ENCODE results near the gene NEGR1. TPM values are rescaled to one million over a fixed set of nuclear protein-coding genes. Genes with fewer than 3 reads are reported as not detected.
A peak's percentile ranks its signal among the peaks of the same experiment; 100 is the strongest.

The NEGR1 gene
- total RNA-seq, 4 donors from 2014 or later: 4.1 to 12.4 (median 10.2) TPM

DNA sequence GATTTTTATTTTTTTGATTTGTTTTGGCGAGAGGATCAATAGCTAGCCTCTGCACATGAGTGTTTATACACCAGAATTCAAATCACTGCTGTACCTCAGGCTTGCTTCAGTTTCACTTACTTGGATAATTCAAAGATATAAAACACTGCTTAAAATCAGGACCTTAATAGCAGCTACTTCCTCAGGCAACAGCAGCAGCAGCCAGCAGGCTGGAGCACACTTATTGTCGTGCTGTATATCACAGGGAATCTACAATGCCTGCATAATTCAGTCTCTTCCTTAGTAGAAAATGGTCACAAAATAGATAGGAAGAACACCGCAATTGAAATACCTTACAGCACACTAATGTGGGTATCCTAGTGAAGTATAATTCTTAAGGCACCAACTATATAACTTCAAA lies 497.3 kb downstream of the NEGR1 start:
- 73 to 82% methylated on average over 3 of the region's 3 CpGs for WGBS, 2 donors
- TF ChIP-seq POLR2A (IDR thresholded peaks at IDR 0.05) (no peak), CTCF (IDR thresholded peaks at IDR 0.05) (no peak)
- no peak overlapping the region for H3K27ac ChIP-seq
- H3K4me1 ChIP-seq: no peaks in the 10 kb centered on the region
- no peaks in the 10 kb centered on the region for H3K27me3 ChIP-seq
- no peak overlapping the region for H3K4me3 ChIP-seq (replicated peaks in 1 of 3)
- intact Hi-C loops (cut with DNase I): no loop called here
- no peaks in the 10 kb centered on the region for H3K36me3 ChIP-seq
- no peak for DNase-seq
- no peaks in the 10 kb centered on the region for H3K9me3 ChIP-seq

DNA sequence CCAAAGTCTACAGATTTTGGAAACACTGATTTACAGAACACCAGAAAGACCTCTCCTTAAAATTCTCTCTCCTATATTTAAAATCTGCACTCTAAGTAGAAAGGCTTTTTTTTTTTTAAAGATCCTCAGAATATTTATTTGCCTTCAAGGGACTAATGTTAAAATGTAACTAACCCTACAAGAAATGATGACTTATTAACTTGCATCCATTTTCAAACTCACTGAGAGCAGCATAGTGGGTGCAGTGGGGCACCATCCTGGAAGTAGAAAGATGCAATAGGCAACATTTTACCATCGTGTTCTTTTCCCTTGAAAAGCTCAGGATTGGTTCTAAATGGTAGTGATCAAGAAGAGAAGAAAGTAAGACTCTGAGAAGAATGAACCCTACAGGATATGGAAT lies 498.1 kb downstream of the NEGR1 start:
- no peak overlapping the region for H3K27ac ChIP-seq
- no peaks in the 10 kb centered on the region for H3K4me1 ChIP-seq
- WGBS, 2 donors: 90 to 93% methylated on average over 1 of the region's 1 CpG
- no peak for DNase-seq
- H3K9me3 ChIP-seq: no peaks in the 10 kb centered on the region
- intact Hi-C loops (cut with DNase I): no loop called here
- no peaks in the 10 kb centered on the region for H3K36me3 ChIP-seq
- no peak for TF ChIP-seq CTCF (IDR thresholded peaks at IDR 0.05)
- no peak for TF ChIP-seq POLR2A (IDR thresholded peaks at IDR 0.05)
- H3K27me3 ChIP-seq: no peaks in the 10 kb centered on the region
- H3K4me3 ChIP-seq (replicated peaks in 1 of 3): no peak overlapping the region

- TF ChIP-seq CTCF (IDR thresholded peaks at IDR 0.05): no peak
- no peak overlapping the region for H3K27ac ChIP-seq
- 37 to 48% methylated on average over 2 of the region's 2 CpGs for whole genome bisulfite sequencing, 2 donors
- H3K27me3 ChIP-seq: no peaks in the 10 kb centered on the region
- H3K9me3 ChIP-seq: no peaks in the 10 kb centered on the region
- intact Hi-C loops (cut with DNase I): no loop called here
- no peaks in the 10 kb centered on the region for H3K36me3 ChIP-seq
- H3K4me1 ChIP-seq: no peaks in the 10 kb centered on the region
- DNase-seq: peak in 1 of 2 donors; percentile 10
- no peak overlapping the region for H3K4me3 ChIP-seq (replicated peaks in 1 of 3)
Observed at GRCh38 chr1:71783071-71783470, 499.3 kb downstream of the NEGR1 start.

DNA sequence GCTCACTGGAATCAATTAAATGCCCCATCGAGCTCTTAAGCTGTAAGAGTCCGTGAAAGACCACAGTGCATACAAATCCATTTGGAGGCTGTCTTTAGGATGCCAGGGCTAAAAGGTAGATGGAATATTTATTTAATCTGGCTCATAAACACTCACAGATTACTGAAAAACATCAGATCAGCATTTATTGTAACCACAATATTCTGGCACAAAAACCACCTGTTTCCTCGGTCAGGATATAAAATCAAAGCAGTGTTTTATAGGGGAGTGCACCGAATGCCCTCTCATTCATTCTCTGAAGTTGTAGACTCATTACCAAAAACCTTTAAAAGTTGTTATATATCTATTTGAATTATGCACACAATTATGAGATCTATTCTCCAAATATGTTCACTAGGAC lies 500.9 kb downstream of the NEGR1 start:
- H3K27me3 ChIP-seq: no peaks in the 10 kb centered on the region
- no peak overlapping the region for H3K27ac ChIP-seq
- 71 to 82% methylated on average over 4 of the region's 4 CpGs for WGBS, 2 donors
- H3K4me1 ChIP-seq: no peaks in the 10 kb centered on the region
- no peak overlapping the region for H3K4me3 ChIP-seq (replicated peaks in 1 of 3)
- intact Hi-C loops (cut with DNase I): no loop called here
- TF ChIP-seq POLR2A (IDR thresholded peaks at IDR 0.05): no peak
- no peak for TF ChIP-seq CTCF (IDR thresholded peaks at IDR 0.05)
- no peaks in the 10 kb centered on the region for H3K36me3 ChIP-seq
- no peak for DNase-seq
- H3K9me3 ChIP-seq: no peaks in the 10 kb centered on the region

- DNase-seq: no peak
- no peak overlapping the region for H3K27ac ChIP-seq
- TF ChIP-seq POLR2A (IDR thresholded peaks at IDR 0.05) (no peak), CTCF (IDR thresholded peaks at IDR 0.05) (no peak)
- H3K36me3 ChIP-seq: no peaks in the 10 kb centered on the region
- no peaks in the 10 kb centered on the region for H3K27me3 ChIP-seq
- H3K9me3 ChIP-seq: no peaks in the 10 kb centered on the region
- 97 to 98% methylated on average over 3 of the region's 3 CpGs for WGBS, 2 donors
- intact Hi-C loops (cut with DNase I): no loop called here
- H3K4me3 ChIP-seq (replicated peaks in 1 of 3): no peak overlapping the region
- no peaks in the 10 kb centered on the region for H3K4me1 ChIP-seq
Observed at GRCh38 chr1:71780681-71781080, 501.7 kb downstream of the NEGR1 start.

Measured in thyroid gland (tissue), 4 donors.